Activated naive CD4-positive, alpha-beta T cell treated with anti-CD3 and anti-CD28 coated beads for 36 hours (primary cell): ENCODE measurements around the gene LAG3. TPM values are rescaled to one million over a fixed set of nuclear protein-coding genes. Genes with fewer than 3 reads are reported as not detected.

Source experiments
- CTCF ChIA-PET: fragments of 350-600 bp; sonication (Branson Sonifier 250); formaldehyde crosslinking; loops from one replicate; lab custom pipeline; 2021; ENCODE audit warnings: antibody characterized with exemption; lab: Charles Lee
- DNase-seq: peaks from one replicate; pipeline ENCODE4 v3.0.0-alpha.2; 2020
- H3K27ac Mint-ChIP-seq: one replicate; pipeline ENCODE4 v1.8.0; 2021; ENCODE audit warnings: mild to moderate bottlenecking, mixed read lengths
- H3K27me3 Mint-ChIP-seq: one replicate; pipeline ENCODE4 v1.8.0; 2021; ENCODE audit warnings: low read depth, mixed read lengths
- H3K36me3 Mint-ChIP-seq: one replicate; pipeline ENCODE4 v1.8.0; 2021; ENCODE audit warnings: low read depth, mixed read lengths
- H3K4me1 Mint-ChIP-seq: one replicate; pipeline ENCODE4 v1.8.0; 2021; ENCODE audit warnings: low read depth, mixed read lengths
- H3K4me3 Mint-ChIP-seq: one replicate; pipeline ENCODE4 v1.8.0; 2021; ENCODE audit warnings: mild to moderate bottlenecking, moderate library complexity, mixed read lengths
- H3K9me3 Mint-ChIP-seq: one replicate; pipeline ENCODE4 v1.8.0; 2021; ENCODE audit warnings: mixed read lengths
- intact Hi-C: fragments of 100-400 bp; cut with micrococcal nuclease; formaldehyde crosslinking; loops from one replicate; pipeline ENCODE4 v1.15.1; 2023
- total RNA-seq, 2 experiments: library from RNA; stranded (reverse); gene quantifications; one replicate each; pipeline ENCODE4 v1.2.3, GENCODE V29; 2021

Gene LAG3
- total RNA-seq, 2 experiments from 2014 or later = 22.8 to 25.1 TPM

- no peak for DNase-seq
These were observed 4.7 kb upstream of the LAG3 start for GRCh38 chr12:6767353-6768319.

GRCh38 chr12:6768437-6768914 lies 3.8 kb upstream of the LAG3 start:
- no peak for DNase-seq
- no peaks in the 10 kb centered on the region for H3K36me3 Mint-ChIP-seq
- no peak overlapping the region for H3K4me3 Mint-ChIP-seq
- H3K27ac Mint-ChIP-seq = no peak overlapping the region
- H3K4me1 Mint-ChIP-seq = peaks cover 54% of the 10 kb centered on the region
- H3K9me3 Mint-ChIP-seq = no peaks in the 10 kb centered on the region
- intact Hi-C loops = loop anchor here (5.0 kb wide), 1 partner anchor 59 kb away; the partner anchor contains the start of gene P3H3
- H3K27me3 Mint-ChIP-seq = peaks cover 34% of the 10 kb centered on the region
- CTCF ChIA-PET = interaction anchor here (0.6 to 4.0 kb wide), 4 partner anchors 10 to 66 kb away, joined by 3 to 44 read pairs (median 10); partner anchors contain the start of gene MLF2

More at GRCh38 chr12:6767353-6768319, 4.7 kb upstream of the LAG3 start:
- peaks cover 34% of the 10 kb centered on the region for H3K27me3 Mint-ChIP-seq
- H3K36me3 Mint-ChIP-seq = no peaks in the 10 kb centered on the region
- H3K4me1 Mint-ChIP-seq = peaks cover 46% of the 10 kb centered on the region
- intact Hi-C loops = loop anchor here (1.0 to 5.0 kb wide), 2 partner anchors 22 to 60 kb away; partner anchors contain the start of genes CD4 and P3H3
- no peaks in the 10 kb centered on the region for H3K9me3 Mint-ChIP-seq
- CTCF ChIA-PET = interaction anchor here (0.8 to 4.0 kb wide), 17 partner anchors 9 to 87 kb away, joined by 3 to 44 read pairs (median 7); partner anchors contain the start of genes MLF2 and ZNF384
- peak overlapping the region; percentile 85 for H3K4me3 Mint-ChIP-seq
- peak overlapping the region; percentile 52 for H3K27ac Mint-ChIP-seq

GRCh38 chr12:6768990-6769389 lies 3.3 kb upstream of the LAG3 start:
- Mint-ChIP-seq H3K36me3 (no peaks in the 10 kb centered on the region), H3K4me3 (no peak overlapping the region), H3K27ac (no peak overlapping the region), H3K4me1 (peaks cover 55% of the 10 kb centered on the region), H3K9me3 (no peaks in the 10 kb centered on the region), H3K27me3 (peaks cover 31% of the 10 kb centered on the region)
- CTCF ChIA-PET = interaction anchor here (0.6 to 3.6 kb wide), 3 partner anchors 9 to 66 kb away, joined by 3 to 30 read pairs (median 4); partner anchors contain the start of gene MLF2
- intact Hi-C loops = loop anchor here (5.0 kb wide), 1 partner anchor 58 kb away; the partner anchor contains the start of gene P3H3
- DNase-seq = no peak

DNA sequence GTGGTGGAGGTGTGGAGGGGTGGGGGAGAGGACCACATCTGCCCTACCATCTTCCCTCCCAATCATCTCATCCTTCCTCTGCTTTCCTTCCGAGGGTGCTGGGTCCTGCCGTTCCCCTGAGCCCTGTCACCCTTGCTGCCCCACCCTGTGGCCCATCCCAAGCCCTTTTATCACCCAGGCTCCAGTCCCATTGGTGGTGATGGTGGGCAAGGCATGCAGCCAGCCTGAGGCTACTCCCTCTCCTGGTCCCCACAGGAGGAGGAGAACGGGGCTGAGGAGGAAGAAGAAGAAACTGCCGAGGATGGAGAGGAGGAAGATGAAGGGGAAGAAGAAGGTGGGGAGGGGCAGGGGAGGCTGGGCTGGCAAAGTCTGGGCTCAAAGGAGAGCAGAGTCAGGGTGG lies 2.7 kb upstream of the LAG3 start:
- DNase-seq = no peak
- peaks cover 55% of the 10 kb centered on the region for H3K4me1 Mint-ChIP-seq
- H3K27ac Mint-ChIP-seq = no peak overlapping the region
- H3K4me3 Mint-ChIP-seq = no peak overlapping the region
- intact Hi-C loops = loop anchor here (5.0 kb wide), 2 partner anchors 58 to 188 kb away; partner anchors contain the start of gene P3H3
- H3K9me3 Mint-ChIP-seq = no peaks in the 10 kb centered on the region
- no peaks in the 10 kb centered on the region for H3K36me3 Mint-ChIP-seq
- H3K27me3 Mint-ChIP-seq = peaks cover 24% of the 10 kb centered on the region
- CTCF ChIA-PET = interaction anchor here (0.8 to 3.6 kb wide), 2 partner anchors 9 to 16 kb away, joined by 3 to 30 read pairs; partner anchors contain the start of gene MLF2

DNA sequence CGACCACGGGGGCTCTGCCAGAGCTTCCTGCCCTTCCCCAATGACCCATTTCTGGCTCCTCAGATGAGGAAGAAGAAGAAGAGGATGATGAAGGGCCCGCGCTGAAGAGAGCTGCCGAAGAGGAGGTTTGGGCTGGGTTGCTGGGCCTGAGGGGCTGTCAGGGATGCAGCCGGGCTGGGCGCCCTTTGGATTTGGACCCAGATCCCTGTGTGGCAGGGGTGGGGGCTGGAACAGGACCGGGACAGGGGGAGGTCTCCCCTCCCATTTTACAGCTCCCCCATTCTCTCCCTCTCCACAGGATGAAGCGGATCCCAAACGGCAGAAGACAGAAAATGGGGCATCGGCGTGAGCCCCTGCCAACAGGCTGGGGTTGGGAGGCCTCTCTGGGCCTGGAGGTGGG lies 2.2 kb upstream of the LAG3 start:
- peaks cover 58% of the 10 kb centered on the region for H3K4me1 Mint-ChIP-seq
- CTCF ChIA-PET = interaction anchor here (0.7 to 3.6 kb wide), 4 partner anchors 8 to 161 kb away, joined by 3 to 30 read pairs (median 5); partner anchors contain the start of gene MLF2
- no peak overlapping the region for H3K4me3 Mint-ChIP-seq
- no peaks in the 10 kb centered on the region for H3K9me3 Mint-ChIP-seq
- peaks cover under 1% of the 10 kb centered on the region for H3K36me3 Mint-ChIP-seq
- no peak overlapping the region for H3K27ac Mint-ChIP-seq
- peaks cover 22% of the 10 kb centered on the region for H3K27me3 Mint-ChIP-seq
- intact Hi-C loops = loop anchor here (5.0 kb wide), 1 partner anchor 187 kb away; no protein-coding TSS in a partner anchor
- DNase-seq = no peak

- peak overlapping the region; percentile 33 for H3K27ac Mint-ChIP-seq
- H3K4me3 Mint-ChIP-seq = no peak overlapping the region
- CTCF ChIA-PET = interaction anchor here (0.7 to 6.3 kb wide), 5 partner anchors 10 to 161 kb away, joined by 3 to 39 read pairs (median 7); partner anchors contain the start of genes CD4 and MLF2
These were observed 1.7 kb upstream of the LAG3 start for GRCh38 chr12:6770600-6770999.

GRCh38 chr12:6771091-6771495 lies 1.2 kb upstream of the LAG3 start:
- Mint-ChIP-seq H3K27ac (peak overlapping the region; percentile 88), H3K4me3 (no peak overlapping the region), H3K9me3 (no peaks in the 10 kb centered on the region), H3K36me3 (peaks cover 3% of the 10 kb centered on the region), H3K27me3 (peaks cover 14% of the 10 kb centered on the region), H3K4me1 (peaks cover 59% of the 10 kb centered on the region)
- intact Hi-C loops = loop anchor here (1.0 to 5.0 kb wide), 2 partner anchors 9 to 186 kb away; no protein-coding TSS in a partner anchor
- no peak for DNase-seq
- CTCF ChIA-PET = interaction anchor here (0.7 to 6.3 kb wide), 5 partner anchors 10 to 64 kb away, joined by 3 to 39 read pairs (median 7); partner anchors contain the start of genes CD4 and MLF2

More at GRCh38 chr12:6770600-6770999, 1.7 kb upstream of the LAG3 start:
- intact Hi-C loops = loop anchor here (5.0 kb wide), 1 partner anchor 187 kb away; no protein-coding TSS in a partner anchor
- H3K36me3 Mint-ChIP-seq = peaks cover 2% of the 10 kb centered on the region
- H3K4me1 Mint-ChIP-seq = peaks cover 58% of the 10 kb centered on the region
- H3K9me3 Mint-ChIP-seq = no peaks in the 10 kb centered on the region
- DNase-seq = no peak
- H3K27me3 Mint-ChIP-seq = peaks cover 17% of the 10 kb centered on the region

- intact Hi-C loops = loop anchor here (1.0 to 5.0 kb wide), 3 partner anchors 9 to 186 kb away; partner anchors contain the start of gene COPS7A
- no peaks in the 10 kb centered on the region for H3K9me3 Mint-ChIP-seq
- H3K4me3 Mint-ChIP-seq = peak overlapping the region; percentile 83
- peak overlapping the region; percentile 88 for H3K27ac Mint-ChIP-seq
- H3K27me3 Mint-ChIP-seq = peaks cover 14% of the 10 kb centered on the region
- peaks cover 7% of the 10 kb centered on the region for H3K36me3 Mint-ChIP-seq
- H3K4me1 Mint-ChIP-seq = peaks cover 65% of the 10 kb centered on the region
- no peak for DNase-seq
- CTCF ChIA-PET = interaction anchor here (0.7 to 6.3 kb wide), 6 partner anchors 9 to 63 kb away, joined by 3 to 39 read pairs (median 6); partner anchors contain the start of genes CD4 and MLF2
These were observed 600 bp upstream of the LAG3 start for GRCh38 chr12:6771509-6772330.

- Mint-ChIP-seq H3K4me1 (peaks cover 71% of the 10 kb centered on the region), H3K9me3 (no peaks in the 10 kb centered on the region), H3K27me3 (peaks cover 10% of the 10 kb centered on the region), H3K4me3 (peak overlapping the region; percentile 83), H3K36me3 (peaks cover 13% of the 10 kb centered on the region), H3K27ac (peak overlapping the region; percentile 88)
- intact Hi-C loops = loop anchor here (2.0 to 5.0 kb wide), 2 partner anchors 48 to 184 kb away; partner anchors contain the start of gene COPS7A
- DNase-seq = no peak
- CTCF ChIA-PET = interaction anchor here (1.5 to 6.3 kb wide), 3 partner anchors 18 to 53 kb away, joined by 4 to 39 read pairs (median 24); partner anchors contain the start of genes CD4 and MLF2
These were observed 638 bp downstream of the LAG3 start for GRCh38 chr12:6772726-6773589.
